ENCODE measurements around the gene PMM1. TPM values are rescaled to one million over a fixed set of nuclear protein-coding genes. Genes with fewer than 3 reads are reported as not detected.

Gene PMM1
- total RNA-seq, 1 experiment from 2014 or later: 19.8 TPM

- Histone ChIP-seq H3K4me1 (ENCODE audit: insufficient read depth, low read length) (no peaks in the 10 kb centered on the region), H3K27me3 (ENCODE audit: insufficient read depth, low read length) (no peaks in the 10 kb centered on the region), H3K23ac (ENCODE audit: insufficient read length, low read depth, low read length) (no peak overlapping the region), H2BK5ac (ENCODE audit: insufficient read length, low read length) (no peak overlapping the region), H3K9ac (ENCODE audit: extremely low read depth, insufficient read length, low read length) (no peak overlapping the region), H3K4ac (ENCODE audit: low read depth, low read length) (no peak overlapping the region), H2BK120ac (ENCODE audit: low read depth, low read length, poor library complexity, severe bottlenecking) (no peak overlapping the region), H2BK12ac (ENCODE audit: insufficient read length, low read depth, low read length) (no peak overlapping the region), H4K5ac (ENCODE audit: insufficient read length, low read depth, low read length) (no peak overlapping the region), H3K79me2 (ENCODE audit: insufficient read depth, low read length) (no peaks in the 10 kb centered on the region), H3K56ac (ENCODE audit: insufficient read length, low read depth, low read length) (no peak overlapping the region), H4K91ac (ENCODE audit: insufficient read length, low read depth, low read length) (no peak overlapping the region), H3K14ac (ENCODE audit: insufficient read depth, low read length) (no peak overlapping the region), H2BK15ac (ENCODE audit: low read depth, low read length) (no peak overlapping the region), H3K4me2 (ENCODE audit: insufficient read depth, insufficient read length, low read length) (no peak overlapping the region), H3K79me1 (ENCODE audit: insufficient read depth, low read depth, low read length, poor library complexity, severe bottlenecking) (no peaks in the 10 kb centered on the region), H2BK20ac (ENCODE audit: low read depth, low read length, poor library complexity, severe bottlenecking) (no peak overlapping the region), H4K8ac (replicated peaks; ENCODE audit: insufficient read length, low read depth, low read length) (no peak overlapping the region), H3K9me3 (ENCODE audit: control insufficient read depth, low read depth, low read length) (no peaks in the 10 kb centered on the region), H3K27ac (ENCODE audit: insufficient read length, low read depth, low read length) (no peak overlapping the region), H3K18ac (ENCODE audit: insufficient read length, low read depth, low read length) (no peak overlapping the region), H4K20me1 (ENCODE audit: control insufficient read depth, insufficient read depth, insufficient read length) (peaks cover 5% of the 10 kb centered on the region), H3T11ph (ENCODE audit: low read length) (no peak overlapping the region), H2AK5ac (ENCODE audit: insufficient read length, low read length) (no peak overlapping the region), H3K23me2 (ENCODE audit: insufficient read length, low read depth, low read length, poor library complexity, severe bottlenecking) (no peaks in the 10 kb centered on the region), H2AFZ (ENCODE audit: low read length) (no peak overlapping the region)
- Mint-ChIP-seq H3K36me3 (ENCODE audit: insufficient read depth in 1 of 3, low read depth in 3 of 3) (peaks cover 5 to 16% (median 14%) of the 10 kb centered on the region in 3 experiments; a peak in 6 of 7 replicates), H3K27me3 (ENCODE audit: low read depth) (peaks cover 11% of the 10 kb centered on the region), H3K9me3 (0 out of 5 replicates have a peak, but pooled peaks cover 0 to 3% of the 10 kb centered on the region in 2 experiments), H3K4me3 (no peak overlapping the region; a peak in 1 of 5 replicates), H3K27ac (peak overlapping the region in 1 of 3 experiments; percentile 76; a peak in 2 of 7 replicates), H3K4me1 (peaks cover 2% of the 10 kb centered on the region in 2 experiments; a peak in 1 of 4 replicates)
- TF ChIP-seq CTCF (conservative IDR thresholded peaks at IDR 0.05): peak; percentile 91
- DNase-seq: peak; percentile 78
- WGBS (ENCODE audit: extremely low coverage, insufficient read length, low lambda C conversion rate): no CpG with 5 or more reads among the region's 13 CpGs
Observed at GRCh38 chr22:41596776-41597634, 7.4 kb upstream of the PMM1 start.
